Measurements from ENCODE around the gene LARGE2. TPM values are rescaled to one million over a fixed set of nuclear protein-coding genes. Genes with fewer than 3 reads are reported as not detected.

LARGE2 gene
- total RNA-seq, 2 experiments from 2014 or later = 0.60 to 1.3 TPM

DNA sequence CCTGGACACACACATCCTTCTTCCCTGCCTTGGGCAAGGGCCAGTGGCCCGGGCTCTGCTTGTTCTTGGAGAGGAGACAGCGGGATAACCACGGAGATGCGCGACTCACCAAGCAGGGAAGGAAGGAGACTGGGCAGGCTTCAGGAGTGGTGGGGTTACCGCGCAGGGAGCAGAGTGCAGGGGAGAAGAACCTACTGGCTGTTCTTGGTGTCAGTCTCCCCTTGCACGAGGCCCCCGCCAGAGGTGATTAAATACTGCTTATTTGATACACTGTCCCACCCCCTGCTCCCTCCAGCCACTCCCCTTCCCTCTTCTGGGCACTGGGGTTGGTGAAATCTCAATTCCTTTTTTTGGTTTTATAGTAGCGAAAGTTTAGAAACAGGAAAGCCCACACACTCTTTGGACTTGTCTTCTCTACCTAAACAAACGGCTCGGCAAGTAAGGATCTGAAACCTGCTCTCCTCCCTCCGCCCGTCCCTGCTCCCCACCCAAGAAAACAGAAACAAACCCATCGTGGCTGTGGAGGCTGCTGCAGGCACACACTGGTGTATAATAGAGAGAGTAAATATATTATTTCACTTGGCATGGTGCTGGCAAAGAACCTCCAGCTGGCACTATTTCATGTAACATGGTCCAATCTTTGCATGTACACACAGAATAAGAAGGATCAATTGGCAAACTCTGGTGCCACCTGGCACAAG lies 10.8 kb downstream of the LARGE2 start:
- H3K27ac ChIP-seq (ENCODE audit: low read depth, low read length, poor library complexity, severe bottlenecking) = peak overlapping the region; percentile 95
- no peak overlapping the region for H2AFZ ChIP-seq (ENCODE audit: low read length)
- ChIA-PET CTCF (ENCODE audit: unreplicated experiment) (no interaction called here), POLR2A (interaction anchor here (0.6 to 0.8 kb wide), 3 partner anchors 73 to 99 kb away, joined by 3 read pairs; no protein-coding TSS in a partner anchor)
- DNase-seq (ENCODE audit: low spot score) = peak; percentile 89
- no TSS peak for BruUV-seq (replicated peaks)
- H3K36me3 ChIP-seq (ENCODE audit: insufficient read depth, low read length) = peaks cover 32% of the 10 kb centered on the region
- H3K9me2 ChIP-seq (ENCODE audit: insufficient read depth, low read length) = no peaks in the 10 kb centered on the region
- peaks cover 87% of the 10 kb centered on the region for H3K4me1 ChIP-seq (ENCODE audit: insufficient read depth, low read length, poor library complexity, severe bottlenecking)
- no peaks in the 10 kb centered on the region for H3K9me3 ChIP-seq (ENCODE audit: low read length)
- H3K4me2 ChIP-seq (ENCODE audit: low read length) = peak overlapping the region; percentile 86
- H3K4me3 ChIP-seq (ENCODE audit: low read depth, low read length, poor library complexity, severe bottlenecking) = peak overlapping the region; percentile 72
- no peak for TF ChIP-seq EZH2phosphoT487 (IDR thresholded peaks at IDR 0.05; ENCODE audit: borderline replicate concordance, low read depth, low read length)
- TF ChIP-seq, protein P1, sequence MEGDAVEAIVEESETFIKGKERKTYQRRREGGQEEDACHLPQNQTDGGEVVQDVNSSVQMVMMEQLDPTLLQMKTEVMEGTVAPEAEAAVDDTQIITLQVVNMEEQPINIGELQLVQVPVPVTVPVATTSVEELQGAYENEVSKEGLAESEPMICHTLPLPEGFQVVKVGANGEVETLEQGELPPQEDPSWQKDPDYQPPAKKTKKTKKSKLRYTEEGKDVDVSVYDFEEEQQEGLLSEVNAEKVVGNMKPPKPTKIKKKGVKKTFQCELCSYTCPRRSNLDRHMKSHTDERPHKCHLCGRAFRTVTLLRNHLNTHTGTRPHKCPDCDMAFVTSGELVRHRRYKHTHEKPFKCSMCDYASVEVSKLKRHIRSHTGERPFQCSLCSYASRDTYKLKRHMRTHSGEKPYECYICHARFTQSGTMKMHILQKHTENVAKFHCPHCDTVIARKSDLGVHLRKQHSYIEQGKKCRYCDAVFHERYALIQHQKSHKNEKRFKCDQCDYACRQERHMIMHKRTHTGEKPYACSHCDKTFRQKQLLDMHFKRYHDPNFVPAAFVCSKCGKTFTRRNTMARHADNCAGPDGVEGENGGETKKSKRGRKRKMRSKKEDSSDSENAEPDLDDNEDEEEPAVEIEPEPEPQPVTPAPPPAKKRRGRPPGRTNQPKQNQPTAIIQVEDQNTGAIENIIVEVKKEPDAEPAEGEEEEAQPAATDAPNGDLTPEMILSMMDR (conservative IDR thresholded peaks at IDR 0.05; ENCODE audit: low read length) = no peak
- peaks cover 19% of the 10 kb centered on the region for H3K79me2 ChIP-seq (ENCODE audit: insufficient read depth, low read depth, low read length)
- intact Hi-C loops (cut with micrococcal nuclease; ENCODE audit: unreplicated experiment) = loop anchor here (1.0 to 2.0 kb wide), 2 partner anchors 85 to 90 kb away; no protein-coding TSS in a partner anchor
- H4K20me1 ChIP-seq (ENCODE audit: insufficient read depth, low read length) = no peaks in the 10 kb centered on the region

DNA sequence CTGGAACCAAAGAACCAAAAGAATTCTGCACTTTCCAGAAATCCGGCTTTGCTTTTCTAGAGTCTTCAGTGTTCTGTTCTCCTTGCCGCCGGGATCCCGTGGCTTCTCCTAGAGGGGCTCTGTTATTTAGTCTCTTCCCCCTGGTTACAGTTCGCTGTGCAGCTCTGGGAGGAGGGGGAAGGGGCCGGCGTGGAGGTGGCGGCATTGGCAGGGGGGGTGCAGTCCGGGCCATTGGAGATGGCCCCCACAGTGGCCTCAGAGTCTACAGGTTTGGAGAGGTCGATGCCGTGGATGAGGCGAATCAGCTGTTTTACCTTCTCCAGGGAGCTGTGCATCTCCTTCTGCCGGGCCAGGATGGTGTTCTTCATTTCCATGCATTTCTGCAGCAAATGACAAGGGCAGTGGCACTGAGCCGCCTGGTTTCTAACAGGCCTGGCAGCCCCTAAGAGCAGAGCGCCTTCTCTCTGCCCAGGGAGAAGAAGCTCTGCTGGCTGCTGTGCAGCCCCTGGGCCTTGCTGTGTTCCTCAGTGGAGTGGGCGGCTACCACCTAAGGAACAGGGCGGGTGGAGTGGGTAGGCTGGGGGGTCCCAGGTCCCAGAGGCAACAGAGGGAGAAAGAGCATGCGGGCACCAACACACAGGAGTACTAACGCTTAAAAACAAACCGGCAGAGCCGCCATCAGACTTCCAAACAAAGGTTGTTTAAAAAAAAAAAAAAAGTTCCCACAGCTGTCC lies 11.6 kb downstream of the LARGE2 start:
- Histone ChIP-seq H3K4me3 (ENCODE audit: low read depth, low read length, poor library complexity, severe bottlenecking) (peak overlapping the region; percentile 72), H3K9me2 (ENCODE audit: insufficient read depth, low read length) (no peaks in the 10 kb centered on the region), H2AFZ (ENCODE audit: low read length) (no peak overlapping the region), H3K79me2 (ENCODE audit: insufficient read depth, low read depth, low read length) (peaks cover 19% of the 10 kb centered on the region), H3K4me1 (ENCODE audit: insufficient read depth, low read length, poor library complexity, severe bottlenecking) (peaks cover 89% of the 10 kb centered on the region), H3K4me2 (ENCODE audit: low read length) (peak overlapping the region; percentile 86), H3K9me3 (ENCODE audit: low read length) (no peaks in the 10 kb centered on the region), H4K20me1 (ENCODE audit: insufficient read depth, low read length) (no peaks in the 10 kb centered on the region), H3K36me3 (ENCODE audit: insufficient read depth, low read length) (peaks cover 32% of the 10 kb centered on the region), H3K27ac (ENCODE audit: low read depth, low read length, poor library complexity, severe bottlenecking) (peak overlapping the region; percentile 95)
- POLR2A ChIA-PET = no interaction called here
- no peak for DNase-seq (ENCODE audit: low spot score)
- BruUV-seq (replicated peaks) = no TSS peak
- TF ChIP-seq EZH2phosphoT487 (IDR thresholded peaks at IDR 0.05; ENCODE audit: borderline replicate concordance, low read depth, low read length) = no peak
- TF ChIP-seq, protein P1 (conservative IDR thresholded peaks at IDR 0.05; ENCODE audit: low read length) = no peak
- CTCF ChIA-PET (ENCODE audit: unreplicated experiment) = no interaction called here
- intact Hi-C loops (cut with micrococcal nuclease; ENCODE audit: unreplicated experiment) = loop anchor here (1.0 to 2.0 kb wide), 2 partner anchors 86 to 91 kb away; no protein-coding TSS in a partner anchor

Data from OCI-LY7 (cell line).